ENCODE results near the gene OMD.

OMD gene

DNA sequence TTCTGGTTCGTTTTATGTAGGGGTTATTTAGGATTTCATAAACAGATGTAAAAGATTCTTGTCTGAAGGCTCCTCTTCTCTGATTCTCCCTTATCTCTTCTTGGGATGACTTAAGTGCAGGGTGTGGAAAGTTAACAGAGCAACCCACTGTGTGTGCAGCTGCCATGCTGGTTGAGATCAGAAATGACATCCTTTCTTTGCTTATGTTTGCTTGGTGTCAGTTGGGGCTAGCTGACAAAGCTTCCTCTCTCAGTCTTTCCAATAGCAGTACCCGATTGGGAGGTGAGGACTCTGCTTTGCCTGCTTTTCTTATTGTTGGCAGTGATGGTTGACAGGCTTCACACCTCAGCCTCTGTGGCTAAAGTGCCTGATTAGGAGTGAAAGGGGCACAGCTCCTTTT, 46.4 kb downstream of the OMD start:
- Histone ChIP-seq H3K4me3 (ENCODE audit: low read depth, low read length) (no peak overlapping the region), H2BK120ac (ENCODE audit: insufficient read depth, low read length, poor library complexity) (no peak overlapping the region), H2AFZ (ENCODE audit: insufficient read depth, low read length, poor library complexity) (no peak overlapping the region), H3K9me3 (ENCODE audit: insufficient read depth, low read depth, low read length) (no peaks in the 10 kb centered on the region), H4K8ac (ENCODE audit: low read depth, low read length) (no peak overlapping the region), H3K79me2 (ENCODE audit: control insufficient read depth, insufficient read depth, low read length, poor library complexity) (no peaks in the 10 kb centered on the region), H3K14ac (ENCODE audit: low read length) (no peak overlapping the region), H3K4me2 (ENCODE audit: low read length) (no peak overlapping the region), H2AK5ac (ENCODE audit: low read length) (no peak overlapping the region), H3K4ac (ENCODE audit: low read depth, low read length) (no peak overlapping the region), H3K27me3 (ENCODE audit: insufficient read depth, low read length) (no peaks in the 10 kb centered on the region), H3K27ac (ENCODE audit: low read depth, low read length) (no peak overlapping the region), H3K9ac (ENCODE audit: low read length) (no peak overlapping the region), H3K4me1 (ENCODE audit: control insufficient read depth in 1 of 2, insufficient read depth in 2 of 2, low read length in 2 of 2) (peaks cover 4 to 5% of the 10 kb centered on the region in 2 experiments), H3K23ac (ENCODE audit: low read length) (no peak overlapping the region), H3K18ac (ENCODE audit: low read length) (no peak overlapping the region), H3K79me1 (ENCODE audit: low read length) (no peaks in the 10 kb centered on the region), H4K91ac (ENCODE audit: low read depth, low read length) (no peak overlapping the region), H3K36me3 (ENCODE audit: control insufficient read depth in 1 of 2, insufficient read depth in 2 of 2, low read length in 2 of 2) (no peaks in the 10 kb centered on the region), H2BK5ac (ENCODE audit: low read depth, low read length, poor library complexity) (no peak overlapping the region), H4K12ac (ENCODE audit: low read depth, low read length) (no peak overlapping the region), H2BK12ac (ENCODE audit: low read length) (peak overlapping the region; percentile 64)
- no peak for DNase-seq
- WGBS (ENCODE audit: extremely low coverage, insufficient coverage, insufficient read length): no CpG with 5 or more reads among the region's 2 CpGs

DNA sequence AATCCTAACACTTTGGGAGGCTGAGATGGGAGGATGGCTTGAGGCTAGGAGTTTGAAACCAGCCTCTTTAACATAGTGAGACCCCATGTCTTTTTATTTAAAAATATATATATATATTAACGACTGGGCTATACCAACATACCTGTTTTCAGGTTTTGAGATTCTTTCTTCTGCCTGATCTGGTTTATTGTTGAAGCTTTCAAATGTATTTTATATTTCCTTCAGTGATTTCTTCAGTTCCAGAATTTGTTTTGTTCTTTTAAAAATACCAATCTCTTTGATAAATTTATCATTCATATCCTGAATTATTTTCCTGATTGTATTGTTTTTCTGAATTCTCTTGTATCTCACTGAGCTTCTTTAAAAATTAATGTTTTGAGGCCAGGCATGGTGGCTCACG, 51.1 kb downstream of the OMD start:
- no peak for DNase-seq
- H3K23ac ChIP-seq (ENCODE audit: low read length): no peak overlapping the region
- H3K79me2 ChIP-seq (ENCODE audit: control insufficient read depth, insufficient read depth, low read length, poor library complexity): no peaks in the 10 kb centered on the region
- H4K91ac ChIP-seq (ENCODE audit: low read depth, low read length): no peak overlapping the region
- H3K4ac ChIP-seq (ENCODE audit: low read depth, low read length): no peak overlapping the region
- no peak overlapping the region for H2AK5ac ChIP-seq (ENCODE audit: low read length)
- no peak overlapping the region for H2BK5ac ChIP-seq (ENCODE audit: low read depth, low read length, poor library complexity)
- no peak overlapping the region for H3K14ac ChIP-seq (ENCODE audit: low read length)
- no peaks in the 10 kb centered on the region for H3K27me3 ChIP-seq (ENCODE audit: insufficient read depth, low read length)
- H3K18ac ChIP-seq (ENCODE audit: low read length): no peak overlapping the region
- H3K79me1 ChIP-seq (ENCODE audit: low read length): no peaks in the 10 kb centered on the region
- H3K9me3 ChIP-seq (ENCODE audit: insufficient read depth, low read depth, low read length): no peaks in the 10 kb centered on the region
- no peak overlapping the region for H3K27ac ChIP-seq (ENCODE audit: low read depth, low read length)
- H3K4me1 ChIP-seq (ENCODE audit: control insufficient read depth in 1 of 2, insufficient read depth in 2 of 2, low read length in 2 of 2): peaks cover 4% of the 10 kb centered on the region in 2 experiments
- no peak overlapping the region for H3K4me2 ChIP-seq (ENCODE audit: low read length)
- no peak overlapping the region for H2BK120ac ChIP-seq (ENCODE audit: insufficient read depth, low read length, poor library complexity)
- H3K36me3 ChIP-seq (ENCODE audit: control insufficient read depth in 1 of 2, insufficient read depth in 2 of 2, low read length in 2 of 2): no peaks in the 10 kb centered on the region
- no peak overlapping the region for H3K4me3 ChIP-seq (ENCODE audit: low read depth, low read length)
- H3K9ac ChIP-seq (ENCODE audit: low read length): no peak overlapping the region
- no peak overlapping the region for H2BK12ac ChIP-seq (ENCODE audit: low read length)
- H4K8ac ChIP-seq (ENCODE audit: low read depth, low read length): no peak overlapping the region
- no peak overlapping the region for H2AFZ ChIP-seq (ENCODE audit: insufficient read depth, low read length, poor library complexity)
- WGBS (ENCODE audit: extremely low coverage, insufficient coverage, insufficient read length): no CpG with 5 or more reads among the region's 2 CpGs
- H4K12ac ChIP-seq (ENCODE audit: low read depth, low read length): no peak overlapping the region

DNA sequence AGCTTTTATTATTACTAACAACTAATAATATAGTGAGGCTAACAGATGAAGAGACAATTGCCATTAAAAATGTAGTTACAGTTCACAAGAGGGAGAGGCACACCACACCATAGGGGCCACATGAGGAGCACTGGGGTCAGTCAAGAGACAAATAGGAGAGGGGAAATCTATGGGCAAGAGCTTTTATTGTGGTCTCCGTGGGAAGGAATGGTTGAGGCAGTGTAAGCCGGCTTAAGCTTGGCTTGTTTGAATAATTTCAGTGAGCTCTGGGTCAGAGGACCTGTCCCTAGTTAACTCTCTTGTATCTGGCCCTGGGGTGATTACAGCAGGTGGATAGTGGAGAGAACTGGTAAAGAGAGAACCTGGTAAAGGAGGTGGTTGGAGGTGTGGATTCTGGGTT, 55.2 kb downstream of the OMD start:
- Histone ChIP-seq H3K23ac (ENCODE audit: low read length) (no peak overlapping the region), H3K79me1 (ENCODE audit: low read length) (no peaks in the 10 kb centered on the region), H4K91ac (ENCODE audit: low read depth, low read length) (no peak overlapping the region), H3K79me2 (ENCODE audit: control insufficient read depth, insufficient read depth, low read length, poor library complexity) (no peaks in the 10 kb centered on the region), H3K36me3 (ENCODE audit: control insufficient read depth in 1 of 2, insufficient read depth in 2 of 2, low read length in 2 of 2) (no peaks in the 10 kb centered on the region), H2AK5ac (ENCODE audit: low read length) (no peak overlapping the region), H3K18ac (ENCODE audit: low read length) (no peak overlapping the region), H4K8ac (ENCODE audit: low read depth, low read length) (no peak overlapping the region), H2BK5ac (ENCODE audit: low read depth, low read length, poor library complexity) (no peak overlapping the region), H3K4me3 (ENCODE audit: low read depth, low read length) (no peak overlapping the region), H3K4ac (ENCODE audit: low read depth, low read length) (no peak overlapping the region), H2AFZ (ENCODE audit: insufficient read depth, low read length, poor library complexity) (no peak overlapping the region), H3K4me2 (ENCODE audit: low read length) (no peak overlapping the region), H2BK120ac (ENCODE audit: insufficient read depth, low read length, poor library complexity) (no peak overlapping the region), H3K4me1 (ENCODE audit: control insufficient read depth in 1 of 2, insufficient read depth in 2 of 2, low read length in 2 of 2) (no peaks in the 10 kb centered on the region), H2BK12ac (ENCODE audit: low read length) (no peak overlapping the region), H3K14ac (ENCODE audit: low read length) (no peak overlapping the region), H3K9me3 (ENCODE audit: insufficient read depth, low read depth, low read length) (no peaks in the 10 kb centered on the region), H4K12ac (ENCODE audit: low read depth, low read length) (no peak overlapping the region), H3K9ac (ENCODE audit: low read length) (no peak overlapping the region), H3K27ac (ENCODE audit: low read depth, low read length) (no peak overlapping the region), H3K27me3 (ENCODE audit: insufficient read depth, low read length) (no peaks in the 10 kb centered on the region)
- no peak for DNase-seq
- no CpG with 5 or more reads among the region's 2 CpGs for whole genome bisulfite sequencing (ENCODE audit: extremely low coverage, insufficient coverage, insufficient read length)
